Measurements from ENCODE around the gene ANKS1A. TPM values are rescaled to one million over a fixed set of nuclear protein-coding genes. Genes with fewer than 3 reads are reported as not detected.

The ANKS1A gene
- total RNA-seq, 1 experiment from 2014 or later = 24.0 TPM

DNA sequence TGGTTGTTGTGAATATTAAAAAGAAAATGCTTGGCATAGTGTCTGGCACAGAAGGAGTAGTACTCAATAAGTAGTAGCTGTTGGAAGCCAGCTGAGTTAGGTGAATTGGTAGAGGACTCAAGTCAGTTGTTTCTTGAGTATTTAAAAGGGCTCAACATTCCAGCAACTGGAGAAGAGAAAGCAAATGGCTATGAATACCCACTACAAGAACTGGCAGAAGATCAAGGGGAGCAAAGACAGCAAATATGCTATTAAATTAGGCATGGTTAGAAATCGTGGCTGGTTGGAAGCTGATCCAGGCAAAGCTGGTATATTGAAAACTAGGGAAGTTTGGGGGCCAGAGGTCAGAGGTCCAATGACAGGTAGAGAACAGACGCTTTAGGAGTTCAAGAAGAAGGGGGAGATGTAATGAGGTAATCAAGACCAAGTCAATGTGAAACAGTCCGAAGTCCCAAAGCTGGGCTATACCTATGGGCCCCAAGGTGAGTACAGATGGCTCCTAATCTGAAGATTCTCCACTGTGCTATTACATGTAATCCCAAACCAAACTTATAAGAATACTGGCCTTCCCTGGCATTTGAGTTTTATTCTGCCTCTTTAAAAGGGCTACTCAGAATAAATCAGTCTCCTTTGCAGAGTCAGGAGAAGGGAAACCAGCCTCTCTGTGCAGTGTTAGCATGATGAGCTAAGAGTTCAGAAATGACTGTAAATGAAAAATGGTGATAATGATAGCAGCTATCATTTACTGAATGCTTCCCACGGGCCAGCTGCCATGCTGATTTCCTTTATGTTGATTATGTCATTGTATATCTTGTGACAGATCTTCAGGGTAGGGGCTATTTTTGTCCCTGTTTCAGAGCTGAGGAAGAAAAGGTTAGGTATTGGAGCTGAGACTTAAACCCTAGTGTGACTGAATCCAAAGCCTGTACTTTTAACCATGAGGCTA, 122.3 kb downstream of the ANKS1A start:
- no peak overlapping the region for H3K4me3 ChIP-seq (ENCODE audit: low read depth, low read length)
- H3K4me3 Mint-ChIP-seq (ENCODE audit: unreplicated experiment) = no peak overlapping the region
- DNase-seq = no peak
- H3K9me3 Mint-ChIP-seq (ENCODE audit: unreplicated experiment) = peaks cover 13% of the 10 kb centered on the region
- H3K27me3 Mint-ChIP-seq (ENCODE audit: insufficient read depth, unreplicated experiment) = no peaks in the 10 kb centered on the region
- H3K4me1 Mint-ChIP-seq (ENCODE audit: low read depth, unreplicated experiment) = peaks cover 31% of the 10 kb centered on the region
- H3K36me3 ChIP-seq (ENCODE audit: control insufficient read depth, insufficient read depth, low read length) = no peaks in the 10 kb centered on the region
- no peaks in the 10 kb centered on the region for H3K9me3 ChIP-seq
- H3K27me3 ChIP-seq (replicated peaks; ENCODE audit: control insufficient read depth, insufficient read depth, low read length) = no peaks in the 10 kb centered on the region
- no peak overlapping the region for H3K27ac Mint-ChIP-seq (ENCODE audit: unreplicated experiment)
- CTCF ChIA-PET = no interaction called here
- POLR2A ChIA-PET = no interaction called here
- TF ChIP-seq, protein P1, sequence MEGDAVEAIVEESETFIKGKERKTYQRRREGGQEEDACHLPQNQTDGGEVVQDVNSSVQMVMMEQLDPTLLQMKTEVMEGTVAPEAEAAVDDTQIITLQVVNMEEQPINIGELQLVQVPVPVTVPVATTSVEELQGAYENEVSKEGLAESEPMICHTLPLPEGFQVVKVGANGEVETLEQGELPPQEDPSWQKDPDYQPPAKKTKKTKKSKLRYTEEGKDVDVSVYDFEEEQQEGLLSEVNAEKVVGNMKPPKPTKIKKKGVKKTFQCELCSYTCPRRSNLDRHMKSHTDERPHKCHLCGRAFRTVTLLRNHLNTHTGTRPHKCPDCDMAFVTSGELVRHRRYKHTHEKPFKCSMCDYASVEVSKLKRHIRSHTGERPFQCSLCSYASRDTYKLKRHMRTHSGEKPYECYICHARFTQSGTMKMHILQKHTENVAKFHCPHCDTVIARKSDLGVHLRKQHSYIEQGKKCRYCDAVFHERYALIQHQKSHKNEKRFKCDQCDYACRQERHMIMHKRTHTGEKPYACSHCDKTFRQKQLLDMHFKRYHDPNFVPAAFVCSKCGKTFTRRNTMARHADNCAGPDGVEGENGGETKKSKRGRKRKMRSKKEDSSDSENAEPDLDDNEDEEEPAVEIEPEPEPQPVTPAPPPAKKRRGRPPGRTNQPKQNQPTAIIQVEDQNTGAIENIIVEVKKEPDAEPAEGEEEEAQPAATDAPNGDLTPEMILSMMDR (IDR thresholded peaks at IDR 0.05; ENCODE audit: insufficient read depth in 1 of 2, low read depth in 1 of 2, low read length in 1 of 2, severe bottlenecking in 1 of 2, unreplicated experiment in 1 of 2) = no peak
- H3K4me1 ChIP-seq = peaks cover 27% of the 10 kb centered on the region
- BruUV-seq (replicated peaks) = no TSS peak
- peaks cover 25% of the 10 kb centered on the region for H3K36me3 Mint-ChIP-seq (ENCODE audit: insufficient read depth, unreplicated experiment)
- intact Hi-C loops (cut with micrococcal nuclease; ENCODE audit: unreplicated experiment) = no loop called here

DNA sequence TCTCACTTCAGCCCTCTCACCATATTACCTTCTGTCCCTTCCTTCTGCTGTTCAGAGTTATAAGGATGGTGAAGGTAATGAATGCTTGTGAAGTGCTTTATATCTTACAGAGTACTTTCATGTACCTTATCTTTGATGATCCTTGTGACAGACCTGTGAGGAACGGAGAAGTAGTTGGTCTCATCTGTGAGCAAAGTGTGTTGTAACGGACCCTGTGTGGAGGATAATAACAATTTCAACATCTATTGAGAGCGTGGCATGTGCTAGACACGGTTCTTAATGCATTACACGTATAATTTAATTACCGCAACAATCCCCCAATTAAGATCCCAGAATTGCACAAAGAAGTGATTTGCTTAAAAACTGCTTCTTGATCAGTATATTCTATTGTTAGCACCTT, 124.6 kb downstream of the ANKS1A start:
- H3K27ac Mint-ChIP-seq (ENCODE audit: unreplicated experiment) = no peak overlapping the region
- ChIA-PET CTCF (no interaction called here), POLR2A (no interaction called here)
- H3K36me3 ChIP-seq (ENCODE audit: control insufficient read depth, insufficient read depth, low read length) = no peaks in the 10 kb centered on the region; the same call in 1 of the 2 replicates
- H3K4me3 Mint-ChIP-seq (ENCODE audit: unreplicated experiment) = no peak overlapping the region
- intact Hi-C loops (cut with micrococcal nuclease; ENCODE audit: unreplicated experiment) = no loop called here
- no peaks in the 10 kb centered on the region for H3K27me3 Mint-ChIP-seq (ENCODE audit: insufficient read depth, unreplicated experiment)
- TF ChIP-seq, protein P1 (IDR thresholded peaks at IDR 0.05; ENCODE audit: insufficient read depth in 1 of 2, low read depth in 1 of 2, low read length in 1 of 2, severe bottlenecking in 1 of 2, unreplicated experiment in 1 of 2) = no peak
- H3K27me3 ChIP-seq (replicated peaks; ENCODE audit: control insufficient read depth, insufficient read depth, low read length) = no peaks in the 10 kb centered on the region
- peaks cover 51% of the 10 kb centered on the region for H3K4me1 Mint-ChIP-seq (ENCODE audit: low read depth, unreplicated experiment)
- H3K4me3 ChIP-seq (ENCODE audit: low read depth, low read length) = no peak overlapping the region
- peaks cover 48% of the 10 kb centered on the region for H3K4me1 ChIP-seq
- DNase-seq = no peak
- H3K9me3 Mint-ChIP-seq (ENCODE audit: unreplicated experiment) = peaks cover 8% of the 10 kb centered on the region
- BruUV-seq (replicated peaks) = no TSS peak
- no peaks in the 10 kb centered on the region for H3K9me3 ChIP-seq
- peaks cover 40% of the 10 kb centered on the region for H3K36me3 Mint-ChIP-seq (ENCODE audit: insufficient read depth, unreplicated experiment)

DNA sequence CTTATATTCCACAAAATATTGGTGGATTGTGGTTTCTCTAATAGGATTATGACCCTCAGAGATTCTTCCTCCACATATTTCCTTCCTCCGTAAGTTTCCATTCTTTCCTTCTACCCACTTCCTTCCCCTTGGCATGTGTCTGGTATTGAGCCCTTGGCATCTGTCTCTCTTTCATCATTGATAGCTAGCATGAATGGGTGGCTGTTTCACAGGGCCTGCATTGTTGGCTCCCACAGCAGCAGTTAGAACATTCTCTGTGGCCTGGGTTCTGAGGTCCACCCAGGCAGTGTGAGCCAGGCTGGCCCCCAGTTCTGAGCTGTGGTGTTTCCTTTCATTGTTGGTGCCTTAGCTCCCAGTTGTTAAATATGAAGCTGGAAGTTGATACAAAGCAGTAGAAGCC, 125.3 kb downstream of the ANKS1A start:
- DNase-seq = no peak
- H3K4me1 Mint-ChIP-seq (ENCODE audit: low read depth, unreplicated experiment) = peaks cover 57% of the 10 kb centered on the region
- peaks cover 1% of the 10 kb centered on the region for H3K9me3 Mint-ChIP-seq (ENCODE audit: unreplicated experiment)
- Histone ChIP-seq H3K4me1 (peaks cover 53% of the 10 kb centered on the region), H3K4me3 (ENCODE audit: low read depth, low read length) (no peak overlapping the region), H3K9me3 (no peaks in the 10 kb centered on the region), H3K36me3 (ENCODE audit: control insufficient read depth, insufficient read depth, low read length) (no peaks in the 10 kb centered on the region; the same call in 1 of the 2 replicates), H3K27me3 (replicated peaks; ENCODE audit: control insufficient read depth, insufficient read depth, low read length) (no peaks in the 10 kb centered on the region)
- ChIA-PET CTCF (no interaction called here), POLR2A (no interaction called here)
- peak overlapping the region; percentile 85 for H3K27ac Mint-ChIP-seq (ENCODE audit: unreplicated experiment)
- peaks cover 38% of the 10 kb centered on the region for H3K36me3 Mint-ChIP-seq (ENCODE audit: insufficient read depth, unreplicated experiment)
- TF ChIP-seq, protein P1 (IDR thresholded peaks at IDR 0.05; ENCODE audit: insufficient read depth in 1 of 2, low read depth in 1 of 2, low read length in 1 of 2, severe bottlenecking in 1 of 2, unreplicated experiment in 1 of 2) = no peak
- H3K27me3 Mint-ChIP-seq (ENCODE audit: insufficient read depth, unreplicated experiment) = no peaks in the 10 kb centered on the region
- no TSS peak for BruUV-seq (replicated peaks)
- intact Hi-C loops (cut with micrococcal nuclease; ENCODE audit: unreplicated experiment) = no loop called here
- H3K4me3 Mint-ChIP-seq (ENCODE audit: unreplicated experiment) = no peak overlapping the region
